DND-41 (cell line): ENCODE results near the gene EPPIN.

Experiments used
- ATAC-seq: fragments of 200-7000 bp; cut with Tn5 transposase; 3 replicates; pipeline ENCODE4 v1.9.1; 2021; ENCODE audit warnings: low read depth; ENCODE audit not compliant: insufficient read depth
- DNase-seq: peaks from one replicate; pipeline ENCODE4 v3.0.0-alpha.2; 2020
- H2AFZ ChIP-seq: 2 replicates; pipeline ENCODE4 v1.6.0; 2012; ENCODE audit warnings: low read depth, low read length
- H3K27ac ChIP-seq: 2 replicates; pipeline ENCODE4 v1.5.1; 2012; ENCODE audit warnings: low read length, inconsistent platforms
- H3K27me3 ChIP-seq: fragments of 200-600 bp; sonication (generic); 2 replicates; pipeline ENCODE4 v1.6.0; 2012; ENCODE audit warnings: low read length, mild to moderate bottlenecking, inconsistent platforms; ENCODE audit not compliant: insufficient read depth, poor library complexity
- H3K36me3 ChIP-seq: 2 replicates; pipeline ENCODE4 v1.5.1; 2012; ENCODE audit warnings: low read length, inconsistent platforms; ENCODE audit not compliant: insufficient read depth
- H3K4me1 ChIP-seq: 2 replicates; pipeline ENCODE4 v1.5.1; 2012; ENCODE audit warnings: mild to moderate bottlenecking, low read length; ENCODE audit not compliant: insufficient read depth
- H3K4me2 ChIP-seq: 2 replicates; pipeline ENCODE4 v1.6.0; 2012; ENCODE audit warnings: mild to moderate bottlenecking, moderate library complexity, low read length, inconsistent platforms; ENCODE audit not compliant: insufficient read depth
- H3K4me3 ChIP-seq, 2 experiments: fragments of 200-600 bp in 1 of 2; shearing (Covaris generic) in 1 of 2; 2 replicates each; pipeline ENCODE4 v1.5.1; 2012 to 2016; ENCODE audit warnings: inconsistent platforms in 2 of 2, low read length in 2 of 2, mild to moderate bottlenecking in 2 of 2, low read depth in 1 of 2, moderate library complexity in 1 of 2
- H3K79me2 ChIP-seq: 2 replicates; pipeline ENCODE4 v1.6.0; 2012; ENCODE audit warnings: low read length, inconsistent platforms; ENCODE audit not compliant: insufficient read depth
- H3K9ac ChIP-seq: 2 replicates; pipeline ENCODE4 v1.6.0; 2012; ENCODE audit warnings: low read depth, mild to moderate bottlenecking, inconsistent platforms, low read length, moderate library complexity
- H3K9me3 ChIP-seq: 2 replicates; pipeline ENCODE4 v1.5.1; 2012; ENCODE audit warnings: low read length, moderate library complexity, mild to moderate bottlenecking, inconsistent platforms; ENCODE audit not compliant: insufficient read depth, severe bottlenecking
- H4K20me1 ChIP-seq: 2 replicates; pipeline ENCODE4 v1.6.0; 2012; ENCODE audit warnings: low read length; ENCODE audit not compliant: insufficient read depth
- CTCF ChIP-seq: IDR thresholded peaks from 2 replicates; pipeline ENCODE4 v1.5.1; 2012; ENCODE audit warnings: borderline replicate concordance, low read length, moderate library complexity, mild to moderate bottlenecking; ENCODE audit not compliant: poor library complexity, severe bottlenecking; ENCODE audit errors: extremely low read depth
- EZH2 ChIP-seq: IDR thresholded peaks from 3 replicates; pipeline ENCODE4 v1.6.1; 2012; ENCODE audit warnings: borderline replicate concordance, low read depth, mild to moderate bottlenecking, moderate library complexity, low read length, inconsistent platforms; ENCODE audit not compliant: severe bottlenecking

The EPPIN gene

GRCh38 chr20:45583502-45583901 is 36.3 kb upstream of the EPPIN start:
- Histone ChIP-seq H3K27ac (no peak overlapping the region), H3K27me3 (peaks cover 26% of the 10 kb centered on the region), H3K4me2 (no peak overlapping the region), H3K79me2 (no peaks in the 10 kb centered on the region), H3K4me3 (no peak overlapping the region), H3K9me3 (no peaks in the 10 kb centered on the region), H3K9ac (no peak overlapping the region), H2AFZ (no peak overlapping the region), H3K4me1 (no peaks in the 10 kb centered on the region), H3K36me3 (no peaks in the 10 kb centered on the region), H4K20me1 (no peaks in the 10 kb centered on the region)
- no peak for DNase-seq
- no peak for TF ChIP-seq CTCF
- no peak for TF ChIP-seq EZH2
- no peak for ATAC-seq

DNA sequence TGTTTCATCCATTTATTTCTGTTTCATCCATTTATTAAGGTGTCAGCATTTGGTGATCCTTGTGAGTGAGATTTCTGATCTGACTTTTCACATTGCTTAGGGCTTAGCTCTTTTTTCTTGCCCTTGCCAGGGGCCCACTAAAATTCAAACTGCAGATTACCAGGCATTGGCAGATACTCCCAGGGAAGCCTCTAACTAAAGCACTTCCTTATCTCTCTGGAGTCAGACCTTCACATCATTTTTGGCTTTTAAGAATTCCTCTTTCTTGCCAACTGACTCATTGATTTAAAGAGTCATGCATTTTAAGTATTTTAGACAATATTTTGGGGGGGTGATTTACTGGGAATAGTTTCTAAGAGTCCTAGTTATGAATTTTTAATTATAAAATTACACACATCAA is 34.5 kb upstream of the EPPIN start:
- Histone ChIP-seq H3K4me1 (no peaks in the 10 kb centered on the region), H3K4me3 (no peak overlapping the region), H3K27ac (no peak overlapping the region), H3K9ac (no peak overlapping the region), H4K20me1 (no peaks in the 10 kb centered on the region), H3K36me3 (no peaks in the 10 kb centered on the region), H2AFZ (no peak overlapping the region), H3K79me2 (no peaks in the 10 kb centered on the region), H3K27me3 (peaks cover 26% of the 10 kb centered on the region), H3K9me3 (no peaks in the 10 kb centered on the region), H3K4me2 (no peak overlapping the region)
- ATAC-seq (no peak), DNase-seq (no peak)
- TF ChIP-seq EZH2 (no peak), CTCF (no peak)

DNA sequence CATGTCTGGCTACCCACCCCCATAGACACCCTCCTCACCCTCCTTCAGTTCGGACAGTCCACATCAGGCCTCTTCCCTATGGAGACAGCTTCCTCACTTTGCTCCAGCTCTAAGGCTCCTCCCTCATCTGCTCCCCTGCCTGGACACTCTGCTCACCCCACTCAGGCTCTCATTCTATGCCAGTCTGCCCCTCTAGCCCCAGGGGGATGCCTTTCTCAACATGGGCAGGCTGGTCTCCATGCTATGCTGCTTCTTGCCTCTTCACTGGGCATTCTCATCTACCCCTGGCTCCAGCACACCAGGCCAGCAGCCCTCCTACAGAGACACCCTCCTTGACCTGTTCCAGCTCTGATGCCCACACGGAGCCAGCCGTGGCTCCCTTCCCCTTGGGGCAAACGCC is 32.0 kb upstream of the EPPIN start, which contains the start of gene WFDC8:
TSS of gene WFDC8 (minus strand) at position 101 of the 400 bp plus-strand sequence. CDS start at position 64, 37 bp downstream.
- no peaks in the 10 kb centered on the region for H3K79me2 ChIP-seq
- no peaks in the 10 kb centered on the region for H3K36me3 ChIP-seq
- H3K27me3 ChIP-seq, result peaks cover 33% of the 10 kb centered on the region
- TF ChIP-seq EZH2 (no peak), CTCF (no peak)
- no peaks in the 10 kb centered on the region for H3K4me1 ChIP-seq
- H3K9me3 ChIP-seq, result no peaks in the 10 kb centered on the region
- no peak within 1 kb of the TSS for H3K9ac ChIP-seq
- DNase-seq (no peak), ATAC-seq (no peak)
- H3K4me3 ChIP-seq, result no peak within 1 kb of the TSS
- H2AFZ ChIP-seq, result no peak within 1 kb of the TSS
- H3K27ac ChIP-seq, result no peak within 1 kb of the TSS
- H4K20me1 ChIP-seq, result no peaks in the 10 kb centered on the region
- no peak within 1 kb of the TSS for H3K4me2 ChIP-seq

DNA sequence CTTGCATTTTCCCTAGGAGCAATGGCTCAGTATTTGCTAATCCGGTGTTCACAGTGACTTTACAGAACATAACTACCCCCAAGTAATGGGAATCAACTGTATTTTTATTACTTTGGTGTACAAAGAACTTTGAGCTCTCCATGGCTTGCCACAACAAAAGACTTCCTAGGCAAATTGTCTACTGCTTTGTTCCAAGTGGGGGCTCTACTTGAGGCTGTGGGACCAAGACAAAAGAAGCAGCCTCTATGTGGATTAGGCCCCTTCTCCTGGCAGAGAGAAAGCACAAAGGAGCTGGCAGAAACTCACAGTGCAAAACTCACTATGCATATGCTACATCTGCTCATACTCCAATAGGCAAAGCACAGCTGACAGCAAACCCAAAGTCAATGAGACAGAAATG is 31.0 kb upstream of the EPPIN start:
- no peak for TF ChIP-seq EZH2
- TF ChIP-seq CTCF, result no peak
- Histone ChIP-seq H3K27me3 (peaks cover 29% of the 10 kb centered on the region), H3K4me1 (no peaks in the 10 kb centered on the region), H3K4me3 (no peak overlapping the region), H4K20me1 (no peaks in the 10 kb centered on the region), H2AFZ (no peak overlapping the region), H3K36me3 (no peaks in the 10 kb centered on the region), H3K27ac (no peak overlapping the region), H3K79me2 (no peaks in the 10 kb centered on the region), H3K9ac (no peak overlapping the region), H3K9me3 (no peaks in the 10 kb centered on the region), H3K4me2 (no peak overlapping the region)
- DNase-seq (no peak), ATAC-seq (no peak)
